Stimulated activated naive CD8-positive, alpha-beta T cell treated with anti-CD3 and anti-CD28 coated beads, Interleukin-15, Interleukin-2, amounts not matched to agents 100 ng/mL and 50 ng/mL, for 24 hours (primary cell): ENCODE results near the gene C3orf49.

Experiments used
- H3K27ac Mint-ChIP-seq: one replicate; pipeline ENCODE4 v1.8.0; 2021; ENCODE audit warnings: mild to moderate bottlenecking, mixed read lengths
- H3K27me3 Mint-ChIP-seq: one replicate; pipeline ENCODE4 v1.8.0; 2021; ENCODE audit warnings: mixed read lengths
- H3K36me3 Mint-ChIP-seq: one replicate; pipeline ENCODE4 v1.8.0; 2021; ENCODE audit warnings: low read depth, mixed read lengths
- H3K4me1 Mint-ChIP-seq: one replicate; pipeline ENCODE4 v1.8.0; 2021; ENCODE audit warnings: low read depth, mixed read lengths
- H3K4me3 Mint-ChIP-seq: one replicate; pipeline ENCODE4 v1.8.0; 2021; ENCODE audit warnings: mild to moderate bottlenecking, mixed read lengths
- H3K9me3 Mint-ChIP-seq: one replicate; pipeline ENCODE4 v1.8.0; 2021; ENCODE audit warnings: mixed read lengths

The C3orf49 gene

GRCh38 chr3:63864008-63864964 lies 45.2 kb downstream of the C3orf49 start:
- Mint-ChIP-seq H3K36me3 (peaks cover 39% of the 10 kb centered on the region), H3K27me3 (no peaks in the 10 kb centered on the region), H3K27ac (peak overlapping the region; percentile 97), H3K4me1 (peaks cover 59% of the 10 kb centered on the region), H3K4me3 (peak overlapping the region; percentile 99), H3K9me3 (no peaks in the 10 kb centered on the region)

DNA sequence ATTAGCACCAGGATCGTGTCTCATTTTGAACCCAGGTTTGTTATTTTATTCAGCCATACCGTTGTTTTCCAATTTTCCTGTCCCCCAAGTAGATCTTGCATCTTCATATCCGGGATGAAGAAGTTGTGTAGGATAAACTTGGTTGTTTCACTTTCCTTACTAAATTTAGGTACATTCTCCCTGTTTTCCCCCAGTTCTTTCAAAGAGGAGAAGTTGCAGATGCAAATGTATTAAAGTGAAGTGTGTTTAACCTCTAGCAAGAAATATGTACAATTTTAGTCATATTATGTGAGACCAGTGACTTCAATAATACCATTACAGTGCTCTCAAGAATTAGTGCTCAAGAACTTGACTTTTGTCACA lies 45.8 kb downstream of the C3orf49 start:
- Mint-ChIP-seq H3K36me3 (peaks cover 39% of the 10 kb centered on the region), H3K4me1 (peaks cover 55% of the 10 kb centered on the region), H3K4me3 (peak overlapping the region; percentile 99), H3K27me3 (no peaks in the 10 kb centered on the region), H3K27ac (peak overlapping the region; percentile 97), H3K9me3 (no peaks in the 10 kb centered on the region)

DNA sequence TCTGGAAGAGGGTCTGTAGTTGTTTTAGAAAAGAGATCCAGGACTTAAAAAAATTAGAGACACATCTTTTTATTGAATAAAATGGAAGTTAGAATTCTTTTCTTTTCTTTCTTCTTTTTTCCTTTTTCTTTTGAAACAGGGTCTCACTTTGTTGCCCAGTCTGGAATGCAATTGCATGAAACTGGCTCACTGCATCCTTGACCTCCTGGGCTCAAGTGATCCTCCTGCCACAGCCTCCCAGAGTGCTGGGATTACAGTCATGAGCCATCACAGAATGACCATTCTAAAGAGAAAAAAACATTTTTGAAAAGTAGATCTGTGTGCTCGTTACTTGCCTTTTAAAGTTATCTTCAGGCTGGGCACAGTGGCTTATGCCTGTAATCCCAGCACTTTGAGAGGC lies 48.1 kb downstream of the C3orf49 start:
- Mint-ChIP-seq H3K27me3 (no peaks in the 10 kb centered on the region), H3K9me3 (no peaks in the 10 kb centered on the region), H3K27ac (no peak overlapping the region), H3K36me3 (peaks cover 32% of the 10 kb centered on the region), H3K4me1 (peaks cover 54% of the 10 kb centered on the region), H3K4me3 (no peak overlapping the region)

DNA sequence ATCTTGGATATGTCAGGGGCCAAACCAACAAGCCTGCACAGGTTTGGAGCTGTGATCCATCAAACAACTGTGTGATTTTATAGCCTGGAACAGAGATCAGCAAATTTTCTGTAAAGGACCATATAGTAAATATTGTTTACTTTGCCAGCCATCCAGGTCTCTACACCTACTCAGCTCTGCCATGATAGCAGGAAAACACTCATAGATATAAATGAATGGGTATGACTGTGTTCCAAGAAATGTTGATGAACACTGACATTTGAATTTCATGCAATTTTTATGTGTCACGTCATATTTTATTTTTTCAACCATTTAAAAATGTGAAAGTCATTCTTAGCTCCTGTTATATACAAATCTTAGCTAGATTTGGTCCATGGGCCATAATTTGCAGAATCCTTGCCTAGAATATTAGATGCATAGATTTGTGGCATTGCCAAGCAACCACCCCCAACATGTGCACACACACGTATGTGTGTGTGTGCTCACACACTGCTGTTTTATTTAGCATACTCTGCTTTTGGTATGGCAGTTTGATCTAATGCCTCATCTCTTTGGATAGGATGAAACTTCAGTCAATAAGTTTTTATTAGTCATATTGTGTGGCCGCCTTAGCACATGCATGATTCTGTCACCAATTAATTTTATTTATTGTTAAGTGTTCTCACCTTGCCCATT lies 51.0 kb downstream of the C3orf49 start:
- Mint-ChIP-seq H3K4me3 (no peak overlapping the region), H3K4me1 (peaks cover 54% of the 10 kb centered on the region), H3K9me3 (no peaks in the 10 kb centered on the region), H3K36me3 (peaks cover 26% of the 10 kb centered on the region), H3K27me3 (no peaks in the 10 kb centered on the region), H3K27ac (no peak overlapping the region)

DNA sequence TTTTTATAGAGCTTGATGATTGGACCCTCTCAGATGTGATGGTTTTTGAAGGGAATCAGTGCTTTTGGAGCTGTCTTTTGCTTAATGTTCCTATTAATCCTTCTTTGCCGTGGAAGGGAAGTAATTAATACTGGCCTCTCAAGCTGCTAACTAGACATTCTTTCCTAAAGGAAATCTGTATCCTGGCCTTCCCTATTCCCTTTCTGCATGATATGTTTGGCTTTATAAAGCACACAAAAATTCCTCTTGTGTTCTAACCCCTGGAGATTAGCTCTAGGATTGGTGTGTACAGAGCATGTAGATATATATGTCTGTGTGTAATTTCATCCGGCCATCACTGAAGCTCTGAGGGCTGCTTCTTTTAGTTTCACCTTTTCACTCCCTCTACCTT lies 51.5 kb downstream of the C3orf49 start:
- Mint-ChIP-seq H3K27ac (no peak overlapping the region), H3K36me3 (peaks cover 23% of the 10 kb centered on the region)

DNA sequence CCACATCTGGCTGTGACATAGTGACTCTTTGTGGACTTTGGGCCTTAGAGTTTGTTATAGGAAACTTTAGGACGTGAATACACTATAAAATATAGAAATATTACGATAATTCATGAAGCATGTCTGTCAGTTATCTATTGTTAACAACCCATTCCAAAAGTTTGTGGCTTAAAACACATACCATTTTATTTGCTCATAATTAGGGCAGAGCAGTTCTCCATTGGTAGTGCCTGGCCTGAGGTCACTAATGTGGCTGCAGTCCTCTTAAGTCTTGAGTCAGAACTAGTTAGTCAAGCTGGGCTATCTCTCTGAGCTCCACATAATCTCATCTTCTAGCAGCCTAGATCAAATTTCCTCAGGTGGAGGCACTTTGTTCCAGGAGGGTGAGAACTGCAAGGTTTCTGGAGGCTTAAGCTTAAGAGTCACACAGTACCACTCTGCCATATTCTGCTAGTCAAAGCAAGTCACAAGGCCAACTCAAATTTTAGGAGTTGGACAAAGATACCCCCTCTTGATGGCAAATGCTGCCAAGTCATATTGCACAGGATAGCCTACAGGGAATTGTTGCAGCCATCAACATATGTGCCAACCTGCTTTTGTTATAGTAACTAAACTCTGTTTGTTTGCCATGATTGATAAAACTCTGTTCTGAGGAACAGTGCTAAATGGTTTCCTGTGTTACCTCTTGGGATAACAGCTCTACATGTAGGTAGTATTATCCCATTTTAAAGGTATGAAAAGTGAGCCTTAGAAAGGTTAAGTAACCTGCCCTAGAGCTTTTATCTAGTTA lies 53.2 kb downstream of the C3orf49 start:
- Mint-ChIP-seq H3K4me3 (no peak overlapping the region), H3K27me3 (no peaks in the 10 kb centered on the region), H3K9me3 (no peaks in the 10 kb centered on the region), H3K27ac (no peak overlapping the region), H3K36me3 (peaks cover 12% of the 10 kb centered on the region), H3K4me1 (peaks cover 59% of the 10 kb centered on the region)

More for the DNA sequence above, 51.5 kb downstream of the C3orf49 start:
- Mint-ChIP-seq H3K9me3 (no peaks in the 10 kb centered on the region), H3K4me1 (peaks cover 55% of the 10 kb centered on the region), H3K4me3 (no peak overlapping the region), H3K27me3 (no peaks in the 10 kb centered on the region)

GRCh38 chr3:63874769-63875168 lies 55.7 kb downstream of the C3orf49 start:
- Mint-ChIP-seq H3K36me3 (peaks cover 10% of the 10 kb centered on the region), H3K27ac (no peak overlapping the region), H3K4me1 (peaks cover 74% of the 10 kb centered on the region), H3K9me3 (no peaks in the 10 kb centered on the region), H3K27me3 (no peaks in the 10 kb centered on the region), H3K4me3 (no peak overlapping the region)

DNA sequence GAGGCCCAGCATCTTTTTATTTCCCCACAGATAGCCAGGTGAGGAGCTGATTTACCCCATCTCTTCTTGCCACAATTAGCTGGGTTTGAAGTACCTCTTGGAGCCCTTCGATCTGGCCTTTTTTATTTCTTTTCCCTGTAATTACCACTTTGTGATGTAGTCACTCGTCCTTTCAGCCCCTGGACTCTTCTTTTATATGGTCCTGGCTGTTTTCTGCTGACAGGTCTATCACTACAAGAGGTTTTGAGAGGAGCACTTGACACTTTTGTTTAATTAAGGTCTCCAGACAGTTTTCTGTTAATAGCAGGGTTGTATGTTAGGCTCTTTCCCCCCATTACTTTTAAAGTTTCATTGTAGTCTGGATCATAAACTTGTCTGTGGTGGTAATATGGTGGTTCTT lies 56.4 kb downstream of the C3orf49 start:
- Mint-ChIP-seq H3K27me3 (no peaks in the 10 kb centered on the region), H3K4me3 (no peak overlapping the region), H3K36me3 (peaks cover 15% of the 10 kb centered on the region), H3K9me3 (no peaks in the 10 kb centered on the region), H3K4me1 (peaks cover 76% of the 10 kb centered on the region), H3K27ac (no peak overlapping the region)

- H3K27ac Mint-ChIP-seq, result no peak overlapping the region
Measured at GRCh38 chr3:63876260-63876659, 57.2 kb downstream of the C3orf49 start.

GRCh38 chr3:63877737-63878393 lies 58.8 kb downstream of the C3orf49 start:
- Mint-ChIP-seq H3K4me3 (no peak overlapping the region), H3K27me3 (no peaks in the 10 kb centered on the region), H3K27ac (no peak overlapping the region), H3K4me1 (peaks cover 67% of the 10 kb centered on the region), H3K9me3 (no peaks in the 10 kb centered on the region), H3K36me3 (peaks cover 8% of the 10 kb centered on the region)

More at GRCh38 chr3:63876260-63876659, 57.2 kb downstream of the C3orf49 start:
- Mint-ChIP-seq H3K4me1 (peaks cover 79% of the 10 kb centered on the region), H3K4me3 (no peak overlapping the region), H3K27me3 (no peaks in the 10 kb centered on the region), H3K9me3 (no peaks in the 10 kb centered on the region), H3K36me3 (peaks cover 12% of the 10 kb centered on the region)

DNA sequence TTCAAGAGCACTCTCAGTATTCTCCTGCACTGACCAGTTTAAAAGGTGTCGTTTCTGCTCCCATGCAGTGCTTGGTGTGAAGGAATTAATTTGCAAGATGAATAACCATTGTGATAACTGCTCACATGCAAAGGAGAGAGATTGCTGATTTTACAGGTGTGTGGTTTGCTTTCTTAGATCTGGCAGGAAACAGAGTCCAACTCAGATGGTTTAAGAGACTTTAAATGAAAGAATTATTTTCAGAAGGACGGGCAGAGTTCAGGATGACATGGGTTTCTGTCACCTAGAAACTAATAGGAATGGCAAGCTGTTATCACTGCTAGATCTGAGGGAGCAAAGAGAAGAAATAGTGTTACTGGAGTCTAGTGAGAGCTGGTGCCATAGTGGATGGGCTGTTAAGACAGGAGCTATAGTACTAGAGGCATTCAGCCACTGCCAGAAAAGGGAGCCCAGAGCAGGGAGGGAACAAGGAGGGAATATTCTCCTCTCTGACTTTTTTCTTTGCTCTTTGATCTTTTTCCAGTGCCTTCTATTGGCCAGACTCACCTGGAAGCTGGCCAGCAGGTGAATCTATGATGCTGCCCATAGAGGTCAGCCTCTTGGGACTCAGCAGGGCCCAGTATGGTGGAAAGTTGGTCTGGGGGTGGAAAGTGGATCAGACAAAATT lies 59.4 kb downstream of the C3orf49 start:
- H3K27ac Mint-ChIP-seq, result no peak overlapping the region
- H3K9me3 Mint-ChIP-seq, result no peaks in the 10 kb centered on the region
- H3K27me3 Mint-ChIP-seq, result no peaks in the 10 kb centered on the region
- H3K4me1 Mint-ChIP-seq, result peaks cover 69% of the 10 kb centered on the region
- peaks cover 8% of the 10 kb centered on the region for H3K36me3 Mint-ChIP-seq
- no peak overlapping the region for H3K4me3 Mint-ChIP-seq

GRCh38 chr3:63880653-63881052 lies 61.6 kb downstream of the C3orf49 start:
- peaks cover 62% of the 10 kb centered on the region for H3K4me1 Mint-ChIP-seq

GRCh38 chr3:63886858-63887257 lies 67.8 kb downstream of the C3orf49 start:
- no peak overlapping the region for H3K4me3 Mint-ChIP-seq

More at GRCh38 chr3:63880653-63881052, 61.6 kb downstream of the C3orf49 start:
- Mint-ChIP-seq H3K36me3 (peaks cover 8% of the 10 kb centered on the region), H3K9me3 (no peaks in the 10 kb centered on the region), H3K4me3 (no peak overlapping the region), H3K27me3 (no peaks in the 10 kb centered on the region), H3K27ac (no peak overlapping the region)

GRCh38 chr3:63891518-63891917 lies 72.4 kb downstream of the C3orf49 start:
- Mint-ChIP-seq H3K4me1 (peaks cover 35% of the 10 kb centered on the region), H3K27ac (no peak overlapping the region), H3K36me3 (peaks cover 13% of the 10 kb centered on the region), H3K4me3 (no peak overlapping the region), H3K9me3 (no peaks in the 10 kb centered on the region), H3K27me3 (no peaks in the 10 kb centered on the region)

More at GRCh38 chr3:63886858-63887257, 67.8 kb downstream of the C3orf49 start:
- H3K27me3 Mint-ChIP-seq, result no peaks in the 10 kb centered on the region
- H3K4me1 Mint-ChIP-seq, result peaks cover 19% of the 10 kb centered on the region
- no peak overlapping the region for H3K27ac Mint-ChIP-seq
- no peaks in the 10 kb centered on the region for H3K9me3 Mint-ChIP-seq
- peaks cover 6% of the 10 kb centered on the region for H3K36me3 Mint-ChIP-seq
